Mucosa of rectum (tissue), 2 donors: ENCODE data around the gene AGBL1.

ENCODE experiments used
- H3K27ac ChIP-seq, 2 donors: one replicate each; pipeline ENCODE4 v1.7.0; 2013; ENCODE audit warnings: inconsistent platforms in 2 of 2, low read depth in 2 of 2, low read length in 2 of 2
- H3K27me3 ChIP-seq, 2 donors: one replicate each; pipeline ENCODE4 v1.7.0; 2013; ENCODE audit warnings: low read length in 2 of 2; ENCODE audit not compliant: control insufficient read depth in 2 of 2, insufficient read depth in 2 of 2
- H3K36me3 ChIP-seq, 2 donors: one replicate each; pipeline ENCODE4 v1.7.0; 2013; ENCODE audit warnings: low read length in 2 of 2; ENCODE audit not compliant: control insufficient read depth in 2 of 2, insufficient read depth in 2 of 2
- H3K4me1 ChIP-seq, 2 donors: one replicate each; pipeline ENCODE4 v1.7.0; 2013; ENCODE audit warnings: low read length in 2 of 2, mild to moderate bottlenecking in 1 of 2; ENCODE audit not compliant: control insufficient read depth in 2 of 2, insufficient read depth in 2 of 2
- H3K4me3 ChIP-seq, 2 donors: one replicate each; pipeline ENCODE4 v1.7.0; 2013; ENCODE audit warnings: low read length in 2 of 2
- H3K9ac ChIP-seq, 2 donors: one replicate each; pipeline ENCODE4 v1.7.0; 2013; ENCODE audit warnings: low read length in 2 of 2, low read depth in 1 of 2, mild to moderate bottlenecking in 1 of 2
- H3K9me3 ChIP-seq, 2 donors: one replicate each; pipeline ENCODE4 v1.7.0; 2013; ENCODE audit warnings: low read length in 2 of 2; ENCODE audit not compliant: control insufficient read depth in 2 of 2
- donor health status: healthy.
- donor health status: Normal muscosa, but diverticular disease.

AGBL1 gene

GRCh38 chr15:86377914-86378313 lies 298.2 kb downstream of the AGBL1 start:
- Histone ChIP-seq H3K4me1 (no peaks in the 10 kb centered on the region), H3K27ac (no peak overlapping the region), H3K9ac (no peak overlapping the region), H3K27me3 (no peaks in the 10 kb centered on the region), H3K4me3 (no peak overlapping the region), H3K36me3 (no peaks in the 10 kb centered on the region), H3K9me3 (no peaks in the 10 kb centered on the region)

DNA sequence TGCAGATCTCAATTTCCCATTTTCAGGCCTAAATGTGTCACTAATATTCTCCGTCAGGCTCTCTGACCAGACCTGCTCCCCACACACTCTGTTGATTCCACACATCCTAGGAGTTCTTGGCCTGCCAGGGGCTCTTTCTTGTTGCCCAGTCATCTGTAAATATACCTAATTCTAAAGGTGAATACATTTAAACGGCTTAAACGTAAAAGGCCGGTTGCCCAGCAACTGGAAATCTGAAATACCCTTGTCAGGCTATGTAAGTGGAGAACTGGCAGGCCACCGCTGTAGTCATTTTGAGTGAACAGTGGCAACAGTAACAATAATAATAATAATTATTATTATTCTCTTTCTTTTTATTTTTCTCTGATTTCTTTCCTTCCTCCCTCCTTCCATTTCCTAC lies 302.7 kb downstream of the AGBL1 start:
- Histone ChIP-seq H3K4me1 (no peaks in the 10 kb centered on the region), H3K9me3 (no peaks in the 10 kb centered on the region), H3K27me3 (no peaks in the 10 kb centered on the region), H3K27ac (no peak overlapping the region), H3K36me3 (no peaks in the 10 kb centered on the region), H3K9ac (no peak overlapping the region), H3K4me3 (no peak overlapping the region)

- H3K4me3 ChIP-seq, result no peak overlapping the region
- no peak overlapping the region for H3K27ac ChIP-seq
- no peaks in the 10 kb centered on the region for H3K9me3 ChIP-seq
- H3K9ac ChIP-seq, result no peak overlapping the region
- H3K4me1 ChIP-seq, result no peaks in the 10 kb centered on the region
- H3K36me3 ChIP-seq, result no peaks in the 10 kb centered on the region
- no peaks in the 10 kb centered on the region for H3K27me3 ChIP-seq
Measured at GRCh38 chr15:86383611-86384010, 303.9 kb downstream of the AGBL1 start.

DNA sequence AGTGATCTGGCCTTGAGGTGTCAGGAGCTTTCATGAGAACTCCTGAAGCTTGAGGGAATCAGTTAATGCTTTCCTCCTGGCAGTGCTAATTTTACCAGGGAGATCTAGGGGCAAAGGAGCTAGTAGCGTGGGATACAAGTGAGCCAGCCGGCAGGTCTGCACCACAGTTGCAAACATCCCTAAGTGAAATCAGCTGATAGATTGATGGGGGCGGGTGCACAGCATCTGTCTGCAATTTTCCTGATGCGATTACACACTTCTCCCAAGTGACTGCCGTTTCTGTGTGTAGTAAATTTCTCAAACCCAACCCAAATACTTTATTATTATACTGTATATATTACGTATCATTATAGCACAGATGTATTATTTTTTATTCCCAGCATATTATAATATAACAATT lies 304.5 kb downstream of the AGBL1 start:
- no peaks in the 10 kb centered on the region for H3K4me1 ChIP-seq
- H3K27ac ChIP-seq, result no peak overlapping the region
- H3K36me3 ChIP-seq, result no peaks in the 10 kb centered on the region
- H3K9me3 ChIP-seq, result no peaks in the 10 kb centered on the region
- no peaks in the 10 kb centered on the region for H3K27me3 ChIP-seq
- no peak overlapping the region for H3K9ac ChIP-seq
- no peak overlapping the region for H3K4me3 ChIP-seq

DNA sequence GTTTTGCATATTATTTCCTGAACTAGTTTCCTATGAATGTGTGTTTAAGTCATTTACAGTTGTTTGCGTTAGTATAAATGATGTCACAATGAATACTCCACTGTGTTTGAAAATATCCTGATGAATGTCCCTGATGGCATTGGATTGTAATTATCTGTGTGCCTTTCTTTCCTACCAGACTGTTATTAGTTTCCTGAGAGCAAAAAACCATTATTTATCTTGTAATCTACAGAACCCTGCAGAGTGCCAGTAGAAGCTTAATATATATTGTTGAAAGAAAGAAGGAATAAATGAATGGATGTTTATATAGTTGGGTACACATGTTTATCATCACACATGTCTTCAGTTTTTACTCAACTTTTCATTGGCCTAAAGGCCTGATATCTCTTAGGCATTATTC lies 312.6 kb downstream of the AGBL1 start:
- no peak overlapping the region for H3K27ac ChIP-seq
- H3K9ac ChIP-seq, result no peak overlapping the region
- no peaks in the 10 kb centered on the region for H3K27me3 ChIP-seq
- H3K4me1 ChIP-seq, result no peaks in the 10 kb centered on the region
- no peaks in the 10 kb centered on the region for H3K9me3 ChIP-seq
- no peak overlapping the region for H3K4me3 ChIP-seq
- no peaks in the 10 kb centered on the region for H3K36me3 ChIP-seq

- no peak overlapping the region for H3K27ac ChIP-seq
- no peaks in the 10 kb centered on the region for H3K27me3 ChIP-seq
- H3K4me1 ChIP-seq, result no peaks in the 10 kb centered on the region
- no peaks in the 10 kb centered on the region for H3K36me3 ChIP-seq
- H3K9ac ChIP-seq, result no peak overlapping the region
- no peaks in the 10 kb centered on the region for H3K9me3 ChIP-seq
- no peak overlapping the region for H3K4me3 ChIP-seq
Measured at GRCh38 chr15:86392874-86393273, 313.2 kb downstream of the AGBL1 start.

DNA sequence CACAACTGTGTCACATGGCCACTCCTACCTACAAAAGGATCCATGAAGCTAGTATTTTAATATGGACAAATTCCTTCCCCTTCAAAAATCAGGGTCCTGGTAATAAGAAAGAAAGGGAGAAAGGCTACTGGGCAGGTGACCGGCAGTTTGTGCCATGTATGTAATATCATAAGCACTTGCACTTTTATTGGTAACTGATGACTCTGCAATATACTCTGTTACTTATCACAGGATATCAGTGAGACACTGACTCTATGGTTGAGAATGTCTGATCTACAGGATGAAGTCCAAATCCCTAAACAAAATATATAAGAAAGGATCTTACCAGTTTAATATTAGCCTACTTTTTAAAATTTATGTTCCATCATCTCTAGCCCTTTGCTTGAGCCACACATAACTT lies 315.2 kb downstream of the AGBL1 start:
- H3K9ac ChIP-seq, result no peak overlapping the region
- no peaks in the 10 kb centered on the region for H3K9me3 ChIP-seq
- no peaks in the 10 kb centered on the region for H3K27me3 ChIP-seq
- no peaks in the 10 kb centered on the region for H3K4me1 ChIP-seq
- H3K36me3 ChIP-seq, result no peaks in the 10 kb centered on the region
- H3K4me3 ChIP-seq, result no peak overlapping the region
- H3K27ac ChIP-seq, result no peak overlapping the region

DNA sequence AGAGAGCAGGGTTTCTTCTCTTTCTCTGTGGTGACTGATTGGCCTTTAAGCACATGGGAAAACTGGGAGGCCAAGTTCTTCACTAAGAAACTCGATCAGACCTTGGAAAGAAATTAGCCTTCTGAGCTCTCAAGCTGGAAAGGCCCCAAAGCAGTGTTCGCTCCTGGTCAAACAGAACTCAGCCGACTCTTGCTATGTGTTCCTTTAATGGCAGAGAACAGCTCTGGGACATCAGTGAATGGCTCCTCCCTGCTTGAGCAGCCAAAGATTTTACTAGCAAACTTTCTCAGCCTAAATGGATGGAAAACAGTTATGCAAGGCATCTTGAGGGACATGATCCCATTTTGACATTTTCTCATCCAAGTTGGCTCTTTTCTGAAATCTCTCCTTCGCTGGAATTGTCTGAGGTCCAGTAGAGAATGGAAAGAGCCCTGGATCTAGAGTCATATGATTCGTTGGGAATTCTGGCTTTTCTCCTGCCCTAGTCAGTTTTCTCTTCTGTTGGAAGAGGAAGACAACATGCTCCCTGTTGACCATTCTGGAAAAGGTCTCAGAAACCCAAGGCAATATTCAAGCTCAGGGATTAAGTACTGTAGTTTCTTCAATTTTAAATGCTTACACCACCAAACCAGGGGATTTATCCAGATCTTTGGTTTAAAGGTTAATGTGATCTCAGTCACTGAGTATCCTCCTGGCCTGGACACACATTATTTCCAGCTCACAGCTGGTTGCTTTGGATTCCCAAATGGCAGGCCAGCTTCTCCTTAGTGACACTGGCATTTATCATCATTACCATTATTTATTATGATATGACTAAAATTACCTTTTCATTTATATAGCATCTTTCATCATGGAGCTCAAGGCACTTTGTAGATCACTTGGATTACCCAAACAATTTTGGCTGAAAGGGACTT lies 319.6 kb downstream of the AGBL1 start:
- Histone ChIP-seq H3K4me1 (no peaks in the 10 kb centered on the region), H3K4me3 (no peak overlapping the region), H3K27ac (no peak overlapping the region), H3K9ac (no peak overlapping the region), H3K27me3 (no peaks in the 10 kb centered on the region), H3K9me3 (no peaks in the 10 kb centered on the region), H3K36me3 (no peaks in the 10 kb centered on the region)

- Histone ChIP-seq H3K9ac (no peak overlapping the region), H3K9me3 (no peaks in the 10 kb centered on the region), H3K4me1 (no peaks in the 10 kb centered on the region), H3K27ac (no peak overlapping the region), H3K4me3 (no peak overlapping the region), H3K36me3 (no peaks in the 10 kb centered on the region), H3K27me3 (no peaks in the 10 kb centered on the region)
Measured at GRCh38 chr15:86403221-86403620, 323.6 kb downstream of the AGBL1 start.

DNA sequence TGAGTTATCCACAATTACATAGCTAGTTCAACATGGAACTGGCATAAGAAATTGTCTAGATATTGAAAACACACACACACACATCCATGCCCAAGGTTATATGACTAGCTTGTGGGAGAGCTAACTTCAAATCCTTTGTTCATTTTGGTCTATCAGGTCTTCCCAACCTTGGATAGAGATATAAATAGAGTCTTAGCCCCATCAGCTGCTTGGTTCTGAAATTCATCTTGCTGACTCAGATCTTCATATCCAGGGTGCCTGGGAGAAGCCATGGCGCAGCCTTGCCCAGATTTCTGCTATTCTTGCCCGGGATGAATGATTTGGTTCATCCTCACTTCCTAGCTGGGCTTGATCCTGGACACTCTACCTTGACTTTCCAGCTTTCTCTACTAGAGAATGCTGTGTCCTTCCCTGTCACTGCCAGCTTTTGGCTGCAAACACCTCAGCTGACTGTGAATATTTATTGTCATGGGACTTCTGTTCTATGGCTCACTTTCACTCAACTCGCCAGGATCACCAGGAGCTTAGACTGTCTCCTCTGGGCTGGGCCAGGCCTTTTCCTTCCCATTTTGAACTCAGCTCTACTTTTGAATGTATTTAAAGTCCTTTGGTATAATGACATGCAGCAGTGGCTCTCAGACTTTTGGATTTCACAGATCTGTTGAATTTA lies 324.4 kb downstream of the AGBL1 start:
- Histone ChIP-seq H3K27me3 (no peaks in the 10 kb centered on the region), H3K9ac (no peak overlapping the region), H3K4me1 (no peaks in the 10 kb centered on the region), H3K9me3 (no peaks in the 10 kb centered on the region), H3K36me3 (no peaks in the 10 kb centered on the region), H3K27ac (no peak overlapping the region), H3K4me3 (no peak overlapping the region)
